GM12874 (cell line): Measurements from ENCODE around the gene CASKIN2.

ENCODE experiments used
- TF ChIP-seq, protein P1 (sequence below): IDR thresholded peaks from 2 replicates; pipeline ENCODE4 v1.5.1; 2011; ENCODE audit warnings: low read depth, mild to moderate bottlenecking, control low read depth, low read length, moderate library complexity; ENCODE audit not compliant: insufficient read depth

Gene CASKIN2

DNA sequence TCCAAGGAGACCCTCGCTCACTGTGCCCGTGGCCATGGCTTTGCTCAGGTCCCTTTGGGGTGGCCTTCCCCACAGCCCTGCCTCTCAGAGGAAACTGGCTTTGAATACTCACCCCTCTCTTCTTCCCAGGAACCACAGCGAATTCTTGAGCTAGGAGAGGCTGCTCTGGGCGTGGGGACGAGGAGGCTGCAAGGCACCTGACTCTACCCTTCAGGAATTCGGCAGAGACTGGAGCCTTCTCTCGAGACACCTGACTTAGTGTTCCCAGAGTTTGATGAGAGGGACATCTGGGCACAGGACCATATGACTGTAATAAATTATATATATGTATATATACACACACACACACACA lies 16.4 kb upstream of the CASKIN2 start:
- TF ChIP-seq, protein P1, sequence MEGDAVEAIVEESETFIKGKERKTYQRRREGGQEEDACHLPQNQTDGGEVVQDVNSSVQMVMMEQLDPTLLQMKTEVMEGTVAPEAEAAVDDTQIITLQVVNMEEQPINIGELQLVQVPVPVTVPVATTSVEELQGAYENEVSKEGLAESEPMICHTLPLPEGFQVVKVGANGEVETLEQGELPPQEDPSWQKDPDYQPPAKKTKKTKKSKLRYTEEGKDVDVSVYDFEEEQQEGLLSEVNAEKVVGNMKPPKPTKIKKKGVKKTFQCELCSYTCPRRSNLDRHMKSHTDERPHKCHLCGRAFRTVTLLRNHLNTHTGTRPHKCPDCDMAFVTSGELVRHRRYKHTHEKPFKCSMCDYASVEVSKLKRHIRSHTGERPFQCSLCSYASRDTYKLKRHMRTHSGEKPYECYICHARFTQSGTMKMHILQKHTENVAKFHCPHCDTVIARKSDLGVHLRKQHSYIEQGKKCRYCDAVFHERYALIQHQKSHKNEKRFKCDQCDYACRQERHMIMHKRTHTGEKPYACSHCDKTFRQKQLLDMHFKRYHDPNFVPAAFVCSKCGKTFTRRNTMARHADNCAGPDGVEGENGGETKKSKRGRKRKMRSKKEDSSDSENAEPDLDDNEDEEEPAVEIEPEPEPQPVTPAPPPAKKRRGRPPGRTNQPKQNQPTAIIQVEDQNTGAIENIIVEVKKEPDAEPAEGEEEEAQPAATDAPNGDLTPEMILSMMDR: no peak

DNA sequence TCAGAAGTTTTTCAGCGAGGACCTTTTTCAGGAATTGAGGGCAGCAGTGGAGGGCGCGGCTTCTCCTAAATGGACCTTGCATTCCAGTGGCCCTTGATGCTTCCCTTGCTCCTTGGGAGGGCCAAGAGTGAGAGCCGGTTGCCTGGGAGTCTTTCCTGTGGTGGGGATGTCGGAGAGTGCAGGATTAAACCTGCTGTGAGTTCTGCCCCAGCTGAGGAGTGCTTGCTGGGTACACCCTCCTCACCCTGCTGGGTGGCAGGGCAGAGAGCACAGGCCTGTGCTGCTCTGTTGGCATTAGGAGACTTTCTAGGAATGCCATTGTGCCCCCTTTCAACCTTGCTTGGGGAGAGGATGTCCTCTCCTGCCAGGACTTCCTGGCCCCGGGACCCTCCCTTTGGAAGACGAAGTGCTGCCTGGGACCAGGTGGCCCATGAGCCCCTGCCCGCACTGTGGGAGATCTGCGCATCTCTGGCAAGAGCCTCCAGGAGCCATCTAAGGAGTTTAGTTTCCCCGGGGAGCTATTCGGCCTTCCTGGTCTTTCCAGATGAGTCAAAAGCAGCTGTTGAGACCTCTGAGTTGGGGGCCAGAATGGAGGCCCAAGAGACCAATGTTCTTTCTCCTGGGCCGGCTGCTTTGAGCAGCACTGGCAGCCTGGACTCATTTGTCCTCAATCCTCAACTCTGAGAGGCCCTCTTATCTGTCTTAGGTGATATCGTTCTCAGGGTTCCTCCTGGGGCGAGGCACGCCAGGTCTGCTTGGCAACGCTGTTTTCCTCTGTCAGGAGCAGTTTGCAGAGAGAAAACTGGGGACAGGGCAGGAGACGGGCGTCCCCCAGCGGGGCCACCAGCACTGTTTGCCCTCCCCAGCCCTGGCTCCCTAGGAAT lies 15.7 kb upstream of the CASKIN2 start:
- TF ChIP-seq, protein P1: no peak

- TF ChIP-seq, protein P1: no peak
These were observed 11.4 kb upstream of the CASKIN2 start for GRCh38 chr17:75526555-75527270.

DNA sequence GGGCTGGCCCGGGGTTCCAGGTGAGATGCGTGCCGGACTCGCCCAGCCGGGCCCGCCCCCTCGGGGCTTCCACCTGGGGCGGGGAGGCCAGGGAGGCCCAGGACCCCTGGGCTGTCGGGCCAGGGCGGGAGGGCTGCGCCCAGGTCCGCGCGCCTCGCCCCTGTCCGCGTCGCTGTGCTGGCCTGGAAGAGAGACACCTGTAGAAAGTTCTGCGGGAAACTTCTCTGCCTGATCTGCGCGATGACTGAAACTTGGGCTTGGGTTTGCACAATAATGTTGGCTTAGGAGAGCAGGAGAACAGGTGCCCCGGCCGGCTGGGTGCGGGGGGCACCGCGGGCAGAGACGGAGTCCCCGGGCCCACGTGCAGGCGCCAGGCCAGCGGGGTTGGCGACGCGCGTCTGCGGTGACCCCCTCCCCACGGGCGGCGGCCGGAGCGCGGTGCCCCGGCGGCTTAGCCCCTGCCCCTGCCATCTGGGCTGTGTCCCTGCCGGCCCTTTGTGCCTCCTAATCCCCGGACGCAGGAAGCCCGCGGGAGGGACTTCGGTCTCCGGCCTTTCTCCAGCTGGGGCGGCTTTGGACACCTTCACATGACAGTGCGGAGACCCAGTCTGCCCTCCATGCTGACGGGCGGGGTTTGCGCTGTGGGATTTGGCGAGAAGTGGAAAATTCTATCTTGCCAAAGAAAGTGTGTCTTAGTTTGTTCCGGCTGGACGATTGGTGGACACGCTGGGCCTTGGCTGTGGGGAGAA lies 10.6 kb upstream of the CASKIN2 start:
- TF ChIP-seq, protein P1: no peak

- TF ChIP-seq, protein P1: peak; percentile 63
These were observed 9.9 kb upstream of the CASKIN2 start, which contains the start of gene LLGL2 for GRCh38 chr17:75524970-75525805. LLGL2 (plus strand) TSS chr17:75525697; CDS start chr17:75543427, 17,730 bp downstream.

DNA sequence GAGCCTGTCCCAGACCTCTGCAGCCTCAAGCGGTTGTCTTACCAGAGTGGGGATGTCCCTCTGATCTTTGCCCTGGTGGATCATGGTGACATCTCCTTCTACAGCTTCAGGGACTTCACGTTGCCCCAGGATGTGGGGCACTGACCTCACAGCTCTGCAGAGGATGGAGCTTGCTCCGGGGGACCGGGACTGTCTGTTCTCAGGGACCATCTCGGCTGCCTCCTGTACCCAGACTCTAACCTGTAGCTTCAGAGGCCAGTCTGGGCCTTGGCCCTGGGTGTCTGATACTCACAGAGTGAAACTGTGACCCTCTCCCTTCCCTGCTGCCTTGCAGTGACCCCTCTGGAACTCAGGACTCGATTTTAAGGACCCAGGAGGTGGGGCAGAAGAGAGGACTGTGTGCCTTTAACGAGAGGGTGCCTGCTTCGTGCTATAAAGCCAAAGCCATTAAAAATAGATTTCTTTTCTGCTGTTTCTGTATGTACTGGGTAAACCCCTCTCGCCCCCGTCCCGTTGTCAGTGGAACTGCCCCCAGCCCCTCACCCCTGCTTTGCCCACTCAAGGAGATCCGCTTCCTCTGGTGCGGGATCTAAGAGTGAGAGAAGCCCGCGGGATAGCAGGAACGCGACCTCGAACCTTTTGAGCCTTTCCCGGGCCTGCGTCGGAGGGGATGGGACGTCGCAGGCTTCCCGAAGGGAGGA lies 9.1 kb upstream of the CASKIN2 start:
- TF ChIP-seq, protein P1: no peak
